D721Med (cell line): ENCODE measurements around the gene GPR176.

Experiments
- DNase-seq: peaks from one replicate; pipeline ENCODE4 v3.0.0; 2011; ENCODE audit warnings: low spot score; ENCODE audit not compliant: insufficient read length
- FAIRE-seq: peaks from 2 replicates; lab custom pipeline; 2011; peaks lifted over from hg19 to GRCh38; lab: Jason Lieb, UNC
- CTCF ChIP-seq: IDR thresholded peaks from 2 replicates; pipeline ENCODE4 v1.5.1; 2012; ENCODE audit warnings: mild to moderate bottlenecking, control low read depth; ENCODE audit not compliant: insufficient read depth; ENCODE audit errors: missing control alignments

GPR176 gene

GRCh38 chr15:39892418-39892817 is 27.6 kb downstream of the GPR176 start:
- FAIRE-seq (no peak), DNase-seq (no peak)
- TF ChIP-seq CTCF: no peak

- FAIRE-seq (no peak), DNase-seq (no peak)
- no peak for TF ChIP-seq CTCF
Observed at GRCh38 chr15:39890621-39891020, 29.4 kb downstream of the GPR176 start.

- DNase-seq: no peak
- no peak for TF ChIP-seq CTCF
- FAIRE-seq: no peak
Observed at GRCh38 chr15:39889601-39890000, 30.5 kb downstream of the GPR176 start.

- no peak for TF ChIP-seq CTCF
- FAIRE-seq (no peak), DNase-seq (no peak)
Observed at GRCh38 chr15:39888809-39889208, 31.3 kb downstream of the GPR176 start.

- DNase-seq: no peak
- no peak for FAIRE-seq
- TF ChIP-seq CTCF: no peak
Observed at GRCh38 chr15:39888243-39888642, 31.8 kb downstream of the GPR176 start.

- DNase-seq (no peak), FAIRE-seq (no peak)
- peak; percentile 6 for TF ChIP-seq CTCF
Observed at GRCh38 chr15:39887832-39888231, 32.2 kb downstream of the GPR176 start.

- no peak for TF ChIP-seq CTCF
- FAIRE-seq (no peak), DNase-seq (no peak)
Observed at GRCh38 chr15:39887211-39887610, 32.9 kb downstream of the GPR176 start.
